Kidney (tissue), 14 donors: ENCODE measurements around the gene ABCG8. TPM values are rescaled to one million over a fixed set of nuclear protein-coding genes. Genes with fewer than 3 reads are reported as not detected.

Experiments
- DNase-seq, 5 donors: peaks; one replicate each; pipeline ENCODE4 v3.0.0-alpha.2; 2013 to 2020
- FAIRE-seq: peaks from 2 replicates; lab custom pipeline; 2012; peaks lifted over from hg19 to GRCh38; lab: Jason Lieb, UNC
- H3K27ac ChIP-seq, 2 donors: one replicate each; pipeline ENCODE4 v1.7.0; 2013; ENCODE audit warnings: low read depth in 2 of 2, low read length in 2 of 2, inconsistent platforms in 1 of 2
- H3K27me3 ChIP-seq: one replicate; pipeline ENCODE4 v1.7.1; 2013; ENCODE audit warnings: low read length, inconsistent platforms; ENCODE audit not compliant: control insufficient read depth, insufficient read depth
- H3K36me3 ChIP-seq, 3 donors: one replicate each; pipeline versions ENCODE4 v1.7.0 to v1.7.1; 2013; ENCODE audit warnings: low read length in 3 of 3, control low read depth in 1 of 3, inconsistent platforms in 1 of 3; ENCODE audit not compliant: insufficient read depth in 3 of 3, control insufficient read depth in 2 of 3
- H3K4me1 ChIP-seq, 3 donors: one replicate each; pipeline versions ENCODE4 v1.7.0 to v1.7.1; 2013; ENCODE audit warnings: low read length in 3 of 3, inconsistent platforms in 1 of 3, low read depth in 1 of 3; ENCODE audit not compliant: control insufficient read depth in 2 of 3, insufficient read depth in 2 of 3
- H3K4me3 ChIP-seq, 3 donors: one replicate each; pipeline versions ENCODE4 v1.7.0 to v1.8.1; 2013; ENCODE audit warnings: low read length in 3 of 3, control low read depth in 1 of 3, inconsistent platforms in 1 of 3
- H3K9ac ChIP-seq, 3 donors: one replicate each; pipeline versions ENCODE4 v1.7.0 to v1.7.1; 2013; ENCODE audit warnings: low read length in 3 of 3, control low read depth in 1 of 3, inconsistent platforms in 1 of 3
- H3K9me3 ChIP-seq, 3 donors: one replicate each; pipeline versions ENCODE4 v1.7.0 to v1.7.1; 2013; ENCODE audit warnings: low read length in 3 of 3, control low read depth in 1 of 3, inconsistent platforms in 1 of 3; ENCODE audit not compliant: control insufficient read depth in 2 of 3, insufficient read depth in 1 of 3
- CTCF ChIP-seq: IDR thresholded peaks from 3 replicates; pipeline ENCODE4 v1.5.1; 2012; ENCODE audit warnings: mild to moderate bottlenecking, moderate library complexity, borderline replicate concordance; ENCODE audit not compliant: insufficient read depth; ENCODE audit errors: extremely low read depth
- intact Hi-C: fragments of 100-400 bp; cut with DNase I; formaldehyde crosslinking; loops from one replicate; pipeline ENCODE4 v1.11.1; 2022
- polyA plus RNA-seq: library from polyadenylated mRNA; stranded (reverse); fragments of 350-450 nt; fragmentation: Illumina TruSeq; extraction: RNeasy Lipid Tissue Mini Kit (QIAGEN cat#74804); gene quantifications from one replicate; pipeline ENCODE4 v1.2.3, GENCODE V29; 2014; ENCODE audit warnings: low read depth, low replicate concordance; ENCODE audit not compliant: insufficient read depth
- total RNA-seq: library from RNA; stranded (reverse); fragmentation: NEBNext Ultra II Directional; extraction: Animal tissue kit (Norgen Biotek cat#: 25700); gene quantifications from one replicate; pipeline ENCODE4 v1.2.1, GENCODE V29; 2021
- donor health status: control.
- donor health status: control.
- donor health status: control.
- donor health status: control.
- donor health status: control.
- donor health status: DM: yes; HTN: yes; CAD: no.
- donor health status: Normal renal cell carcinoma (clear cell type).

The ABCG8 gene
- total and polyA plus RNA-seq, 2 donors from 2014 or later: 0.09 to 0.13 TPM

GRCh38 chr2:43839776-43840564 is 1.2 kb downstream of the ABCG8 start:
- H3K27me3 ChIP-seq: no peaks in the 10 kb centered on the region
- no peak overlapping the region for H3K27ac ChIP-seq
- no peaks in the 10 kb centered on the region for H3K9me3 ChIP-seq
- no peaks in the 10 kb centered on the region for H3K4me1 ChIP-seq
- no peak overlapping the region for H3K4me3 ChIP-seq
- intact Hi-C loops: no loop called here
- no peak for FAIRE-seq
- no peak for TF ChIP-seq CTCF
- DNase-seq: no peak
- H3K9ac ChIP-seq: no peak overlapping the region
- H3K36me3 ChIP-seq: no peaks in the 10 kb centered on the region

GRCh38 chr2:43840965-43841364 is 2.2 kb downstream of the ABCG8 start:
- TF ChIP-seq CTCF: no peak
- Histone ChIP-seq H3K27ac (no peak overlapping the region), H3K36me3 (no peaks in the 10 kb centered on the region), H3K4me1 (no peaks in the 10 kb centered on the region), H3K4me3 (no peak overlapping the region), H3K27me3 (no peaks in the 10 kb centered on the region), H3K9me3 (no peaks in the 10 kb centered on the region), H3K9ac (no peak overlapping the region)
- intact Hi-C loops: no loop called here
- DNase-seq (no peak), FAIRE-seq (no peak)

- no peaks in the 10 kb centered on the region for H3K27me3 ChIP-seq
- no peak for TF ChIP-seq CTCF
- DNase-seq: no peak
- no peaks in the 10 kb centered on the region for H3K9me3 ChIP-seq
- no peak overlapping the region for H3K9ac ChIP-seq
- H3K27ac ChIP-seq: no peak overlapping the region
- no peak for FAIRE-seq
- H3K36me3 ChIP-seq: no peaks in the 10 kb centered on the region
- no peak overlapping the region for H3K4me3 ChIP-seq
- intact Hi-C loops: no loop called here
- no peaks in the 10 kb centered on the region for H3K4me1 ChIP-seq
Measured at GRCh38 chr2:43841949-43842865, 3.4 kb downstream of the ABCG8 start.
